Tibial nerve (tissue), 3 donors: ENCODE results near the gene COMMD4.

Experiments used
- CTCF ChIP-seq, 5 experiments: fragments of 200-600 bp in 3 of 5; fragments of 450-650 bp in 2 of 5; sonication (generic) in 3 of 5; IDR thresholded peaks; one replicate each; pipeline ENCODE4 v1.5.1; 2016 to 2019; ENCODE audit warnings: antibody characterized with exemption in 5 of 5, mild to moderate bottlenecking in 3 of 5, moderate library complexity in 2 of 5
- POLR2A ChIP-seq, 2 donors: fragments of 450-650 bp; IDR thresholded peaks; one replicate each; pipeline ENCODE4 v1.6.1; 2017; ENCODE audit warnings: antibody characterized with exemption in 2 of 2, mild to moderate bottlenecking in 2 of 2, moderate library complexity in 2 of 2

DNA sequence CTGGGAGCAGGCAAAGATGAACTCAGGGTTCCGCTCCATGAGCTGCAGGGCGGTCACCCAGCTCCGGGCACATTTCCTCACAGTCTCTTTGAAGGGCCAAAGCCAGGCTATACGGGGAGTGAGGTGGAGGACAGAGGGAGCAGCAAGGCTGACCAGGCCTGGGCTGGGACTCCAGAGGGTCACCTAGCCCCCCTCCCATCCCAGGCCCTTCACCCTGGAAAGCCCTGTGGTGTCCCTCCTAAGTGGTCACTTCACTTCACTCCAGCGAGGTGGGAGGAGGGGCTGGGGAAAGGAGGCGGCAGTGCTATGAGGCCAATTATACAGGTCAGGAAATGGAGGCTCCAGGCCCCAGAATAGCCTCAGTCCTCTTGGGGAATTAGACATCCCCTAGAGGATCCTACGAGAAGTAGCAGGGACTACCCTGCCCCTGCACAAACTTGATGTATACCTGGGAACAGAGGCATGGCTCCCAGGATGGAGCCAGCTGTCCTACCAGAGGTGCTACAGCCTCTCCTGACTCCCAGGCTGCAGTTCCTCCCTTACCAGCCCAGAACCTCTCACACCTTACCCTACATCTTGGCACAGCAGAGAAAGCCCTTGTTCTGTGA, 26.9 kb downstream of the COMMD4 start:
- TF ChIP-seq CTCF (IDR thresholded peaks at IDR 0.05) (no peak), POLR2A (IDR thresholded peaks at IDR 0.05) (no peak)
